ENCODE data around the gene ITPR1. TPM values are rescaled to one million over a fixed set of nuclear protein-coding genes. Genes with fewer than 3 reads are reported as not detected.

ITPR1 gene
- total and polyA plus RNA-seq, 4 donors = 3.7 to 39.4 (median 8.2) TPM

DNA sequence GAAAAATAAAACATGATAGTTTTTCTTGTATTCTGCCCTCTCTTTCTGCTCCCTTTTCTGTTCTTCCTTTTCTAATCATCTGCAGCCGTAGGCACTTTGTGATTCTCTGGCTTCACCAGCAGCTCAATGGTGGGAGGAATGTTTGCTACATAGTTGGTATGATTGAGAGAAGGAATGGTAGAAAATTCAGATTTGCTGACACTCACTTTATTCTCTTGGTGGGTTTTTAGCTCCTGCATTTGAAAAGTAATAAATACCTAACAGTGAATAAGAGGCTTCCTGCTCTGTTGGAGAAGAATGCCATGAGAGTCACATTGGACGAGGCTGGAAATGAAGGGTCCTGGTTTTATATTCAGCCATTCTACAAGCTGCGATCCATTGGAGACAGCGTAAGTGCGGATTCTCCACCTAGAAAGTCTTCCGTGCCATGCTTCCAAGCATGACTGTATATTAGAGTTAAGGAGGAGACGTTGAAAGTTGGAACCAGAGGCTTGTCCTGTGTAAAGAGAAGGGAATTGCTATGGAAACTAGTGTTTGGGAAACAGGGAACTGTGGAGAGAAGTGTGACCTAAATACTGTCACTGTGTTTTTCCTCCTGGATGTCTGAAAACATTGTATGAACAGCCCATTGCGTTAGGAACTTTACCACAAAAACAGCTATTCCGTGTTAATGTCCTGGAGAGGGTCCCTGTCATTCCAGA is 148.9 kb downstream of the ITPR1 start:
- Histone ChIP-seq H3K27me3 (ENCODE audit: control insufficient read depth in 4 of 4, insufficient read depth in 4 of 4, low read length in 3 of 4) (no peaks in the 10 kb centered on the region), H3K4me3 (ENCODE audit: low read depth in 1 of 3, low read length in 3 of 3) (no peak overlapping the region), H3K27ac (ENCODE audit: low read depth in 1 of 2, low read length in 2 of 2) (no peak overlapping the region), H3K36me3 (ENCODE audit: control insufficient read depth in 4 of 4, insufficient read depth in 3 of 4, low read depth in 1 of 4, low read length in 3 of 4) (peaks cover 0 to 5% (median 0%) of the 10 kb centered on the region in 4 donors), H3K4me1 (ENCODE audit: control insufficient read depth in 4 of 4, insufficient read depth in 4 of 4, low read length in 3 of 4) (no peaks in the 10 kb centered on the region), H3K9ac (ENCODE audit: low read depth in 1 of 2, low read length in 2 of 2) (no peak overlapping the region), H3K9me3 (ENCODE audit: control insufficient read depth in 4 of 4, low read length in 3 of 4) (no peaks in the 10 kb centered on the region)
- no peak for TF ChIP-seq FOXA1 (IDR thresholded peaks at IDR 0.05)
- no peak for TF ChIP-seq GABPA (IDR thresholded peaks at IDR 0.05 in 1 of 2, conservative IDR thresholded peaks at IDR 0.05 in 1 of 2)
- TF ChIP-seq TAF1 (conservative IDR thresholded peaks at IDR 0.05) = no peak
- no peak for TF ChIP-seq JUND (IDR thresholded peaks at IDR 0.05)
- TF ChIP-seq EGR1 (IDR thresholded peaks at IDR 0.05; ENCODE audit: low read depth in 2 of 2) = no peak
- no peak for TF ChIP-seq RAD21 (IDR thresholded peaks at IDR 0.05)
- TF ChIP-seq, protein P1, sequence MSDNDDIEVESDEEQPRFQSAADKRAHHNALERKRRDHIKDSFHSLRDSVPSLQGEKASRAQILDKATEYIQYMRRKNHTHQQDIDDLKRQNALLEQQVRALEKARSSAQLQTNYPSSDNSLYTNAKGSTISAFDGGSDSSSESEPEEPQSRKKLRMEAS (IDR thresholded peaks at IDR 0.05) = no peak
- 96% methylated on average over 9 of the region's 9 CpGs for WGBS
- no peak for DNase-seq (ENCODE audit: low spot score)

DNA sequence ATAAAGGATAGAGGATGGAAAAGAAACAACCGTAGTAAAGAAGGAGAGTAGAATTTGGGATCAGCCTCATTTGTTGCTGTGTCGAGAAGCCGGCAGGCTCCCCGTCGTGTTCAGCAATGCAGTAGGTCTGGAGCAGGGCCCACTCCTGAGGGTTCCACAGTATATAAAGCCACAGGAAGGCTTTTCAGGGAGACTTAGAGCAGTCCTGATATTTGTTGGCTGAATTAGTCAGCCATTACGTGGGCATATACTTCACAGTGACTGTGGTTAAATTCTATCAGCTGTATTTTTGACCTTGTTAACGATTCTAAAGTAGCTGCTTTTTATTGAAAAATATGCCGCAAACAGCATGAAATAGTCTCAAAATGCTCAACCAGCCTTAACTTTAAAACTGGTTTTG is 149.5 kb downstream of the ITPR1 start:
- no peak overlapping the region for H3K27ac ChIP-seq (ENCODE audit: low read depth in 1 of 2, low read length in 2 of 2)
- TF ChIP-seq, protein P1 (IDR thresholded peaks at IDR 0.05) = no peak
- TF ChIP-seq RXRA (IDR thresholded peaks at IDR 0.05) (no peak), HNF4G (IDR thresholded peaks at IDR 0.05) (no peak), RAD21 (IDR thresholded peaks at IDR 0.05) (no peak), FOXA2 (IDR thresholded peaks at IDR 0.05) (no peak), HNF4A (conservative IDR thresholded peaks at IDR 0.05) (no peak), NR2F2 (IDR thresholded peaks at IDR 0.05) (no peak), FOXA1 (IDR thresholded peaks at IDR 0.05) (no peak), SP1 (IDR thresholded peaks at IDR 0.05) (no peak), YY1 (IDR thresholded peaks at IDR 0.05) (no peak), JUND (IDR thresholded peaks at IDR 0.05) (no peak)
- TF ChIP-seq, protein P2, sequence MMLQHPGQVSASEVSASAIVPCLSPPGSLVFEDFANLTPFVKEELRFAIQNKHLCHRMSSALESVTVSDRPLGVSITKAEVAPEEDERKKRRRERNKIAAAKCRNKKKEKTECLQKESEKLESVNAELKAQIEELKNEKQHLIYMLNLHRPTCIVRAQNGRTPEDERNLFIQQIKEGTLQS (IDR thresholded peaks at IDR 0.05) = no peak
- TF ChIP-seq, protein P3, sequence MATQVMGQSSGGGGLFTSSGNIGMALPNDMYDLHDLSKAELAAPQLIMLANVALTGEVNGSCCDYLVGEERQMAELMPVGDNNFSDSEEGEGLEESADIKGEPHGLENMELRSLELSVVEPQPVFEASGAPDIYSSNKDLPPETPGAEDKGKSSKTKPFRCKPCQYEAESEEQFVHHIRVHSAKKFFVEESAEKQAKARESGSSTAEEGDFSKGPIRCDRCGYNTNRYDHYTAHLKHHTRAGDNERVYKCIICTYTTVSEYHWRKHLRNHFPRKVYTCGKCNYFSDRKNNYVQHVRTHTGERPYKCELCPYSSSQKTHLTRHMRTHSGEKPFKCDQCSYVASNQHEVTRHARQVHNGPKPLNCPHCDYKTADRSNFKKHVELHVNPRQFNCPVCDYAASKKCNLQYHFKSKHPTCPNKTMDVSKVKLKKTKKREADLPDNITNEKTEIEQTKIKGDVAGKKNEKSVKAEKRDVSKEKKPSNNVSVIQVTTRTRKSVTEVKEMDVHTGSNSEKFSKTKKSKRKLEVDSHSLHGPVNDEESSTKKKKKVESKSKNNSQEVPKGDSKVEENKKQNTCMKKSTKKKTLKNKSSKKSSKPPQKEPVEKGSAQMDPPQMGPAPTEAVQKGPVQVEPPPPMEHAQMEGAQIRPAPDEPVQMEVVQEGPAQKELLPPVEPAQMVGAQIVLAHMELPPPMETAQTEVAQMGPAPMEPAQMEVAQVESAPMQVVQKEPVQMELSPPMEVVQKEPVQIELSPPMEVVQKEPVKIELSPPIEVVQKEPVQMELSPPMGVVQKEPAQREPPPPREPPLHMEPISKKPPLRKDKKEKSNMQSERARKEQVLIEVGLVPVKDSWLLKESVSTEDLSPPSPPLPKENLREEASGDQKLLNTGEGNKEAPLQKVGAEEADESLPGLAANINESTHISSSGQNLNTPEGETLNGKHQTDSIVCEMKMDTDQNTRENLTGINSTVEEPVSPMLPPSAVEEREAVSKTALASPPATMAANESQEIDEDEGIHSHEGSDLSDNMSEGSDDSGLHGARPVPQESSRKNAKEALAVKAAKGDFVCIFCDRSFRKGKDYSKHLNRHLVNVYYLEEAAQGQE (IDR thresholded peaks at IDR 0.05) = no peak
- DNase-seq (ENCODE audit: low spot score) = no peak
- H3K4me3 ChIP-seq (ENCODE audit: low read depth in 1 of 3, low read length in 3 of 3) = no peak overlapping the region
- H3K9me3 ChIP-seq (ENCODE audit: control insufficient read depth in 4 of 4, low read length in 3 of 4) = no peaks in the 10 kb centered on the region
- WGBS = 95% methylated on average over 8 of the region's 8 CpGs
- no peaks in the 10 kb centered on the region for H3K27me3 ChIP-seq (ENCODE audit: control insufficient read depth in 4 of 4, insufficient read depth in 4 of 4, low read length in 3 of 4)
- H3K36me3 ChIP-seq (ENCODE audit: control insufficient read depth in 4 of 4, insufficient read depth in 3 of 4, low read depth in 1 of 4, low read length in 3 of 4) = peaks cover 0 to 5% (median 0%) of the 10 kb centered on the region in 4 donors
- H3K9ac ChIP-seq (ENCODE audit: low read depth in 1 of 2, low read length in 2 of 2) = no peak overlapping the region
- no peaks in the 10 kb centered on the region for H3K4me1 ChIP-seq (ENCODE audit: control insufficient read depth in 4 of 4, insufficient read depth in 4 of 4, low read length in 3 of 4)
